Measurements from ENCODE around the gene APBB2.

GRCh38 chr4:41146196-41146595, 68.1 kb downstream of the APBB2 start:
- TF ChIP-seq CTCF (IDR thresholded peaks at IDR 0.05) (no peak), POLR2A (IDR thresholded peaks at IDR 0.05) (no peak)
